ENCODE data around the gene DCLRE1A. TPM values are rescaled to one million over a fixed set of nuclear protein-coding genes. Genes with fewer than 3 reads are reported as not detected.

The DCLRE1A gene
- total and polyA plus RNA-seq, 10 of the 15 experiments (the other 5 are each of a cell fraction or from before 2014, with no cell fraction given) = 4.8 to 29.8 (median 14.0) TPM

DNA sequence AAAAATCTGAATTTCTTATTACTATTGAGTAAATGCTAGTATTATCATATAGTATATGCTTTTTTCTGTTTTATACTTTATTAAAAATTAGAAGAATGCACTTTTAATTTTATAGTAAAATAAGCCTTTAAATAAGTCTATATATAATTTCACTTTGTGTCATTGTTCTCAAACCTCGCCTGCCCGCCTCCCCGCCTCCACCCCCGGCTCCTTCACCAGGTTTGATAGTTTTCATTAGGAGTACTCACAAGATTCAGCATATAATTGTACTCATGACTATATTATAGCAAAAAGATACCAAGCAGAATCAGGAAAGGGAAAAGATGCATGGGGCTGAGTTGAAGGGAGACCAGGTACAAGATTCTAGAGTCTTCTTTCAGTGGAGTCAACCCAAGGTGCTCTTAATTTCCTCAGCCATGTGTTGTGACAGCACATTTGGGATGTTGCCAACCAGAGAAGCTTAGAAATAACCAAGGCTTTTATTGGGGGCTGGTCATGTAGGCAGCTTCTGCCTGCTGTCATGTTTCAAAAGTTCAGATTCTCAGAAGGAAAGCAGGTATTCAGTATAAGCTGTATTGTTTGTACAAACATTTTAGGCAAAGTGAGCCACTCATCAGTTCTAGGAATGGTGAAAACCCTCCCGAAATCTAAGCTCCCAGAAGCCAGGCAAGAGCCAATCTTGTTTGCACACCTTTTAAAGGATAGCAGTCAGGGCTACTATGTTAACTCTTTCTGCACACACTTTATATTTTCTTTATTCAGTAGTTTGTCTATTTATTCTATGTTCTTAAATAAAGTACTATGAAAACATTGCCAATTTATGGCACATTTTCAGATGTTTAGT is 12.9 kb upstream of the DCLRE1A start (continued):
- no peak for TF ChIP-seq SMAD1 (IDR thresholded peaks at IDR 0.05; ENCODE audit: low read depth, partially characterized antibody)
- no peak for TF ChIP-seq ZNF24 (IDR thresholded peaks at IDR 0.05)
- TF ChIP-seq TCF7 (IDR thresholded peaks at IDR 0.05; ENCODE audit: borderline replicate concordance) = no peak
- TF ChIP-seq, protein P1, sequence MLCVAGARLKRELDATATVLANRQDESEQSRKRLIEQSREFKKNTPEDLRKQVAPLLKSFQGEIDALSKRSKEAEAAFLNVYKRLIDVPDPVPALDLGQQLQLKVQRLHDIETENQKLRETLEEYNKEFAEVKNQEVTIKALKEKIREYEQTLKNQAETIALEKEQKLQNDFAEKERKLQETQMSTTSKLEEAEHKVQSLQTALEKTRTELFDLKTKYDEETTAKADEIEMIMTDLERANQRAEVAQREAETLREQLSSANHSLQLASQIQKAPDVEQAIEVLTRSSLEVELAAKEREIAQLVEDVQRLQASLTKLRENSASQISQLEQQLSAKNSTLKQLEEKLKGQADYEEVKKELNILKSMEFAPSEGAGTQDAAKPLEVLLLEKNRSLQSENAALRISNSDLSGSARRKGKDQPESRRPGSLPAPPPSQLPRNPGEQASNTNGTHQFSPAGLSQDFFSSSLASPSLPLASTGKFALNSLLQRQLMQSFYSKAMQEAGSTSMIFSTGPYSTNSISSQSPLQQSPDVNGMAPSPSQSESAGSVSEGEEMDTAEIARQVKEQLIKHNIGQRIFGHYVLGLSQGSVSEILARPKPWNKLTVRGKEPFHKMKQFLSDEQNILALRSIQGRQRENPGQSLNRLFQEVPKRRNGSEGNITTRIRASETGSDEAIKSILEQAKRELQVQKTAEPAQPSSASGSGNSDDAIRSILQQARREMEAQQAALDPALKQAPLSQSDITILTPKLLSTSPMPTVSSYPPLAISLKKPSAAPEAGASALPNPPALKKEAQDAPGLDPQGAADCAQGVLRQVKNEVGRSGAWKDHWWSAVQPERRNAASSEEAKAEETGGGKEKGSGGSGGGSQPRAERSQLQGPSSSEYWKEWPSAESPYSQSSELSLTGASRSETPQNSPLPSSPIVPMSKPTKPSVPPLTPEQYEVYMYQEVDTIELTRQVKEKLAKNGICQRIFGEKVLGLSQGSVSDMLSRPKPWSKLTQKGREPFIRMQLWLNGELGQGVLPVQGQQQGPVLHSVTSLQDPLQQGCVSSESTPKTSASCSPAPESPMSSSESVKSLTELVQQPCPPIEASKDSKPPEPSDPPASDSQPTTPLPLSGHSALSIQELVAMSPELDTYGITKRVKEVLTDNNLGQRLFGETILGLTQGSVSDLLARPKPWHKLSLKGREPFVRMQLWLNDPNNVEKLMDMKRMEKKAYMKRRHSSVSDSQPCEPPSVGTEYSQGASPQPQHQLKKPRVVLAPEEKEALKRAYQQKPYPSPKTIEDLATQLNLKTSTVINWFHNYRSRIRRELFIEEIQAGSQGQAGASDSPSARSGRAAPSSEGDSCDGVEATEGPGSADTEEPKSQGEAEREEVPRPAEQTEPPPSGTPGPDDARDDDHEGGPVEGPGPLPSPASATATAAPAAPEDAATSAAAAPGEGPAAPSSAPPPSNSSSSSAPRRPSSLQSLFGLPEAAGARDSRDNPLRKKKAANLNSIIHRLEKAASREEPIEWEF (IDR thresholded peaks at IDR 0.05; ENCODE audit: insufficient replicate concordance, low read depth, low read length) = no peak

DNA sequence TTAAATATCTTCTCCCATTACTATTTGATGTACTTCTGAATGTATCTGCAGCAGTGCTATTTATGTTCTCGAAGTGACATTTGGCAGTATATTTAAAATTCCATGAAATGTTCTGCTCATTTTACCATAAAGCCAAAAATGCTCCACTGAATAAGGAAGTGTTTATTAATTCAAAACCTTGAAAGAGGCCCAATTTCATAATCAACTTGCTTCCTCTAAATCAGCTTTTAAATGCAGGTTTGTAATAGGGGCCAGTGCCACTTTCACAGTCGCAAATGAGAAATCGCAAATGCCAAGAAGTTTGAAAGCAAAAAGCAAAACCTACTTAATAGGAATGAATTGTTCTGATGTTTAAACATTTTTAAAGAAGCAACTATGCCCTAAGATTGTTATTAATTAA is 12.0 kb upstream of the DCLRE1A start:
- DNase-seq (ENCODE audit: low read depth, low spot score) (no peak), ATAC-seq (no peak), FAIRE-seq (no peak)
- H3K4me1 ChIP-seq (ENCODE audit: control insufficient read depth, insufficient read depth, low read length) = no peaks in the 10 kb centered on the region
- no peaks in the 10 kb centered on the region for H3K27me3 ChIP-seq (replicated peaks in 1 of 2; ENCODE audit: control insufficient read depth in 2 of 2, insufficient read depth in 2 of 2, low read length in 1 of 2)
- no peak overlapping the region for H3K4me3 ChIP-seq
- H4K20me1 ChIP-seq (ENCODE audit: control insufficient read depth, insufficient read depth) = no peaks in the 10 kb centered on the region
- SMC1A ChIA-PET (ENCODE audit: uncharacterized antibody, unreplicated experiment) = interaction anchor here (0.7 to 1.2 kb wide), 2 partner anchors 12 to 235 kb away, joined by 4 read pairs; no protein-coding TSS in a partner anchor
- POLR2A ChIA-PET = no interaction called here
- no TSS peak for BruUV-seq (replicated peaks)
- H3K9ac ChIP-seq (ENCODE audit: control insufficient read depth, insufficient read depth, low read length) = no peak overlapping the region
- no peak overlapping the region for H2AFZ ChIP-seq (ENCODE audit: control insufficient read depth, low read depth, low read length)
- H3K4me2 ChIP-seq (ENCODE audit: control insufficient read depth, insufficient read depth) = no peak overlapping the region
- RAD21 ChIA-PET (ENCODE audit: unreplicated experiment) = no interaction called here
- peaks cover 14% of the 10 kb centered on the region for H3K79me2 ChIP-seq (ENCODE audit: control insufficient read depth, insufficient read depth, low read length)
- CTCF ChIA-PET = interaction anchor here (1.1 kb wide), 1 partner anchor 223 kb away, joined by 3 read pairs; no protein-coding TSS in a partner anchor
- WGBS (ENCODE audit: insufficient coverage, insufficient replicate concordance, low lambda C conversion rate, missing lambda C conversion rate) = 96% methylated on average over 3 of the region's 3 CpGs
- H3K9me3 ChIP-seq (replicated peaks; ENCODE audit: control insufficient read depth, insufficient read depth, low read length) = peaks cover 9% of the 10 kb centered on the region
- peaks cover 0 to 15% of the 10 kb centered on the region in 2 experiments; a peak in 3 of 4 replicates for H3K36me3 ChIP-seq (ENCODE audit: control insufficient read depth in 2 of 2, insufficient read depth in 2 of 2, low read length in 1 of 2)
- no peak overlapping the region for H3K27ac ChIP-seq (ENCODE audit: control insufficient read depth, insufficient read depth)
- intact Hi-C loops (cut with micrococcal nuclease; ENCODE audit: unreplicated experiment) (no loop called here), in situ Hi-C loops (cut with MboI) (no loop called here)
- TF ChIP-seq, protein P2, sequence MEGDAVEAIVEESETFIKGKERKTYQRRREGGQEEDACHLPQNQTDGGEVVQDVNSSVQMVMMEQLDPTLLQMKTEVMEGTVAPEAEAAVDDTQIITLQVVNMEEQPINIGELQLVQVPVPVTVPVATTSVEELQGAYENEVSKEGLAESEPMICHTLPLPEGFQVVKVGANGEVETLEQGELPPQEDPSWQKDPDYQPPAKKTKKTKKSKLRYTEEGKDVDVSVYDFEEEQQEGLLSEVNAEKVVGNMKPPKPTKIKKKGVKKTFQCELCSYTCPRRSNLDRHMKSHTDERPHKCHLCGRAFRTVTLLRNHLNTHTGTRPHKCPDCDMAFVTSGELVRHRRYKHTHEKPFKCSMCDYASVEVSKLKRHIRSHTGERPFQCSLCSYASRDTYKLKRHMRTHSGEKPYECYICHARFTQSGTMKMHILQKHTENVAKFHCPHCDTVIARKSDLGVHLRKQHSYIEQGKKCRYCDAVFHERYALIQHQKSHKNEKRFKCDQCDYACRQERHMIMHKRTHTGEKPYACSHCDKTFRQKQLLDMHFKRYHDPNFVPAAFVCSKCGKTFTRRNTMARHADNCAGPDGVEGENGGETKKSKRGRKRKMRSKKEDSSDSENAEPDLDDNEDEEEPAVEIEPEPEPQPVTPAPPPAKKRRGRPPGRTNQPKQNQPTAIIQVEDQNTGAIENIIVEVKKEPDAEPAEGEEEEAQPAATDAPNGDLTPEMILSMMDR (IDR thresholded peaks at IDR 0.05 in 2 of 3, conservative IDR thresholded peaks at IDR 0.05 in 1 of 3; ENCODE audit: control insufficient read depth in 2 of 3, extremely low read depth in 1 of 3, insufficient read depth in 1 of 3, low read depth in 3 of 3, low read length in 3 of 3) = no peak
- no peak for TF ChIP-seq EZH2 (IDR thresholded peaks at IDR 0.05; ENCODE audit: borderline replicate concordance, control insufficient read depth, low read depth, low read length)
- TF ChIP-seq, protein P3, sequence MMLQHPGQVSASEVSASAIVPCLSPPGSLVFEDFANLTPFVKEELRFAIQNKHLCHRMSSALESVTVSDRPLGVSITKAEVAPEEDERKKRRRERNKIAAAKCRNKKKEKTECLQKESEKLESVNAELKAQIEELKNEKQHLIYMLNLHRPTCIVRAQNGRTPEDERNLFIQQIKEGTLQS (IDR thresholded peaks at IDR 0.05; ENCODE audit: borderline replicate concordance, extremely low read depth, low read depth, low read length) = no peak
- TF ChIP-seq, protein P4, sequence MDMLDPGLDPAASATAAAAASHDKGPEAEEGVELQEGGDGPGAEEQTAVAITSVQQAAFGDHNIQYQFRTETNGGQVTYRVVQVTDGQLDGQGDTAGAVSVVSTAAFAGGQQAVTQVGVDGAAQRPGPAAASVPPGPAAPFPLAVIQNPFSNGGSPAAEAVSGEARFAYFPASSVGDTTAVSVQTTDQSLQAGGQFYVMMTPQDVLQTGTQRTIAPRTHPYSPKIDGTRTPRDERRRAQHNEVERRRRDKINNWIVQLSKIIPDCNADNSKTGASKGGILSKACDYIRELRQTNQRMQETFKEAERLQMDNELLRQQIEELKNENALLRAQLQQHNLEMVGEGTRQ (IDR thresholded peaks at IDR 0.05; ENCODE audit: borderline replicate concordance, low read depth, low read length) = no peak
- no peak for TF ChIP-seq NFIC (IDR thresholded peaks at IDR 0.05; ENCODE audit: low read depth, low read length)
- TF ChIP-seq, protein P5, sequence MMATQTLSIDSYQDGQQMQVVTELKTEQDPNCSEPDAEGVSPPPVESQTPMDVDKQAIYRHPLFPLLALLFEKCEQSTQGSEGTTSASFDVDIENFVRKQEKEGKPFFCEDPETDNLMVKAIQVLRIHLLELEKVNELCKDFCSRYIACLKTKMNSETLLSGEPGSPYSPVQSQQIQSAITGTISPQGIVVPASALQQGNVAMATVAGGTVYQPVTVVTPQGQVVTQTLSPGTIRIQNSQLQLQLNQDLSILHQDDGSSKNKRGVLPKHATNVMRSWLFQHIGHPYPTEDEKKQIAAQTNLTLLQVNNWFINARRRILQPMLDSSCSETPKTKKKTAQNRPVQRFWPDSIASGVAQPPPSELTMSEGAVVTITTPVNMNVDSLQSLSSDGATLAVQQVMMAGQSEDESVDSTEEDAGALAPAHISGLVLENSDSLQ (IDR thresholded peaks at IDR 0.05) = no peak
- no peak for TF ChIP-seq DPF2 (IDR thresholded peaks at IDR 0.05)

All from GM12878 (cell line).